D341Med (cell line): Measurements from ENCODE around the gene TNIK.
"Not testable (repeated sequence)": the region's sequence is repeated elsewhere in the genome, so short reads cannot be mapped to it uniquely, and the experiment has no call there.

Source experiments
- DNase-seq: peaks from one replicate; pipeline ENCODE4 v3.0.0; 2012; ENCODE audit warnings: low spot score

Gene TNIK

DNA sequence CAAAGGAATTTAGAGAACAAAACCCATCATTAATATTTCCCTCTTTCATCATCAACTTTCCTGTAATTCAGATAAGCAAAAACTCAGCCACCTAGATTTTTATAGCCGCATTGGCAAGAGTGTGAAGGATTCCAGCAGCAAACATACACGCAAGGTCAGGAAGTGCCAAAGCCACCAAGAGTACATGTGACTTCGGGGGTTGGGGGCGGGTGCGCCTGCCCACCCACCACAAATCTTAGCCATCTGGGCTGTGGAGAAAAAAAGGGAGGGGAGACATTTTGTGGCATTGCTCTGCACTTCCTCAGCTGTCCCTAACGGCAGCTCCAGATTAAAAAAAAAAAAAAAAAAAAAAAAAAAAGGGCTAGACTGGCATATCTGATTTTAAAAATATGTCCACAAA is 148.4 kb downstream of the TNIK start:
- no peak for DNase-seq

DNA sequence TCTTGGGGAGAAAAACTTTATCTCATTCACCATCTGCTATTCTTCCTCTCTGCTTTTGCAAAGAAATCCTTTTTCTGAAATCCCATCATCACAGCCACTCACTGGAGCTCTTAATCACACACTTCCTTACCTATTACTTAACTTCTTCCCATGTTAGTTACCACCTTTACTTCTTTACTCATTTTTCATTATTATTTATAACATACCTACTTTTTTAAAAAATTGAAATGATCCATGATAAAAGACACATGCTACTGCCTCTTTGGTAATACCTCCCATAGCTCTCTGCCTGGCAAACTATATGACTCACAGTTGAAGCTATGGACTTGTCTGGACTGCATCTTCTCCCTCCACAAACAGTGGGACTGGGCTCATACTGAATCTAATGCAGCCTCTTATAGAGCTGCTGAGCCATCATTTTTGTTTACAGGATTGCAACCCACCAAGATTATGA is 150.3 kb downstream of the TNIK start:
- DNase-seq, result no peak

DNA sequence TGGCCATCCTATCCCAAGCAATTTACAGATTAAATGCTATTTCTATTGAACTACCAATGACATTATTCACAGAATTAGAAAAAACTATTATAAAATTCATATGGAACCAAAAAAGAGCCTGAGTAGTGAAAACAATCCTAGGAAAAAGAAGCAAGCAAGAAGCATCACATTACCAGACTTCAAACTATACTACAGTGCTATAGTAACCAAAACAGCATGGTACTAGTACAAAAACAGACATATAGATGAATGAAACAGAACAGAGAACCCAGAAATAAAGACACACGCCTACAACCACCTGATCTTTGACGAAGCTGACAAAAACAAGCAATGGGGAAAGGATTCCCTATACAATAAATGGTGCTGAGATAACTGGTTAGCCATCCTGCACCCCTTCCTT is 152.2 kb downstream of the TNIK start:
- DNase-seq, result no peak

DNA sequence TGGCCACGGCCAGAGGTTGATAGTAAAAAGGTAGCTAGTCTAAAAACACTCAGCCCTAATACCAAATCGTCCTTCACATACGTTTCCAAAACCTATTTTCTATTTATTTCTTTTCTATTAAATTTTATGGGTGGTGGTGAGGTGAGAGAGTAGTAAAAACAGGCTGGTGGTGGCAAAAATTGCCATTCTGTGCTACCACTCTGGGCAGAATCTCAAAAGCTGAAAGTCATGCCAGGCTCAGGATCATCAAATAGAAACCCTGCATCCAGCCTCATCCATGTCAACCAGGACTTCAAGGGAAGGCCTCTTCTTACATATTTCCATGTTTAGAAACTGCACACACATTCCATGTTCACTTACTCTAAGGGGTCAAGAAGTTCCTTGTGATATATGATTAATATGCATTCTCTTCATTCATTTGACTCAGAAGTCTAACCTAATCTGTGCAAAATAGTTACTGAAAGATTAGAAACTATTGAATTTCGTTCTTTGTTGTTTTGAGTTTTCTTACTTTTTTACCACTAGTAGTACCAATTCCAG is 153.1 kb downstream of the TNIK start:
- no peak for DNase-seq

DNA sequence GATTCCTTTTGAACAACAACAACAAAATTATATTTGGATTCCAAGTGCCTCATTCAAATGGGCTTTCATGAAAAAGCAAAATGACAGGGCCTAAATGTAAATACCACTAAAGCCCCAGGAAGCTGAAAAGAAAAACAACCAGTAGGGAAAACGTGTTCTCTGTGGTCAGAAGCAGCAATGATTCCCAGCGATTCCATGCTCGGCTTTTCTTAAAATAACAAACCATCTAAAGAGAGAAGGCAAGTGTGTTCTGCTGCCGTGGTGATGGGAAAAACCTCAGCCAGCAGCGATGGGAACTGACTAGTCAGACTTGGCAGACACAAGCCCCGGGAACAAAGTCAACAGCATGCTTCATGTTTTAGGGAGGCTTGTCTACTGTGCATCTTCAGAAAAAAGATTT is 153.6 kb downstream of the TNIK start:
- DNase-seq, result no peak

DNA sequence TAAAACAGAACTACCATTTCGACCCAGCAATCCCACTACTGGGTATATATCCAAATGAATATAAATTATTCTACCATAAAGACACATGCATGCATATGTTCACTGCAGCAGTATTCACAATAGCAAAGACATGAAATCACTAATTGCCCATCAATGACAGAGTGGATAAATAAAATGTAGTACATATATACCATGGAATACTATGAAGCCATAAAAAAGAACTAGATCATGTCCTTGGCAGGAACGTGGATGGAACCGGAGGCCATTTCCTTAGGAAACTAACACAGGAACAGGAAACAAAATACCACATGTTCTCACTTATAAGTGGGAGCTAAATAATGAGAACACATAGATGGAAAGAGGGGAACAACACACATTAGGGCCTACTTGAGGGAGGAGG is 154.4 kb downstream of the TNIK start:
- not testable (repeated sequence) for DNase-seq

DNA sequence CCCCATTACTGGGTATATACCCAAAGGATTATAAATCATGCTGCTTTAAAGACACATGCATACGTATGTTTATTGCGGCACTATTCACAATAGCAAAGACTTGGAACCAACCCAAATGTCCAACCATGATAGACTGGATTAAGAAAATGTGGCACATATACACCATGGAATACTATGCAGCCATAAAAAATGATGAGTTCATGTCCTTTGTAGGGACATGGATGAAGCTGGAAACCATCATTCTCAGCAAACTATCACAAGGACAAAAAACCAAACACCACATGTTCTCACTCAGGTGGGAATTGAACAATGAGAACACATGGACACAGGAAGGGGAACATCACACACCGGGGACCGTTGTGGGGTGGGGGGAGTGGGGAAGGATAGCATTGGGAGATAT is 155.7 kb downstream of the TNIK start:
- DNase-seq, result not testable (repeated sequence)

DNA sequence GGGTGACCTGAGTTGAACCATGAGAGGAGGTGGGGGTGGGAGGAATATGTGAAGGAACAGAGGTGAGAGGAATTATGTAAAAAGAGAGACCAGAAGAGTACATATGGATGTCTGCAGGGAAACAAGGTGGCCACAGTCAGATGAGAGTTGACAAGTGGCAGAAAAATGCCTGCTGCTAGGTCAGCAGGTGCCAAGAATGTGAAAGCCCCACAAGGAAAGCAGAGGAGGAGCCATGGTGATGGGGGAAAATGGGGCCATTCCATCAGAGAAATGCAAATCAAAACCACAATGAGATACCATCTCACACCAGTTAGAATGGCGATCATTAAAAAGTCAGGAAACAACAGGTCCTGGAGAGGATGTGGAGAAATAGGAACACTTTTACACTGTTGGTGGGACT is 156.2 kb downstream of the TNIK start:
- DNase-seq, result not testable (repeated sequence)

DNA sequence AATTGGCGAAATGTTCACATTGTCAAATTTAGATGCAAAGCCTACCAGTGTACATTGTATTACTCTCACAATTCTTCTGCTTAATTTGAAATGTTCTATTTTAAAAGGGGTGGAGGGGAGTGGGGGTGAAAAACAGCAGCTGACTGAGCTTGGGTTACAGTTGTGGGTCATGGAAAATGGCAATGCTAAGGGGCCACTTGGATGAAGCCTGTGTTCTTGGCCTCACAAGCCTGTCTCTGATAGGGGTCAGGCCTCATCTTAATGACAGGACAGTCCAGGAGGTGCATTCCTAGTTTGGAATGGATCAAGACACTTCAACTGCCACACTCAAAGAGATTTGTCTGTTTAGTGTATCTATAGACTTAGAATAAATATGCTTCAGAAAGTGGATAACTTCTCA is 158.2 kb downstream of the TNIK start:
- no peak for DNase-seq

DNA sequence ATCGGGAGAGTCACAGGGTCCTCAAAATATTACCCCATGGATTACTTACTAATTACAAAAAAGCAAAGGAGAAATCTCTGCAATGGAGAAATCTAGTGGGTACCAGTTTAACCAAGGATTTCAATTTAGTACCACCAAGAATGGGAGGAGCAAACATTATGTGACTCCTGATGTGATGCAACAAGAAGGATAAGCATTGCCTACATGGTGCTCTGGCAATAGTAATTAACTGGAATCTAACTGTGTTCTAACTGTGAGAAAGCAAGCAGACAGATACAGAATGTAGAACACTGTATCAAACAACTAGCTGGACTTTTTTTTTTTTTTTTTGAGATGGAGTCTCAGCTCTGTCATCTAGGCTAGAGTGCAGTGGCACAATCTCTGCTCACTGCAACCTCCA is 159.2 kb downstream of the TNIK start:
- DNase-seq, result no peak

DNA sequence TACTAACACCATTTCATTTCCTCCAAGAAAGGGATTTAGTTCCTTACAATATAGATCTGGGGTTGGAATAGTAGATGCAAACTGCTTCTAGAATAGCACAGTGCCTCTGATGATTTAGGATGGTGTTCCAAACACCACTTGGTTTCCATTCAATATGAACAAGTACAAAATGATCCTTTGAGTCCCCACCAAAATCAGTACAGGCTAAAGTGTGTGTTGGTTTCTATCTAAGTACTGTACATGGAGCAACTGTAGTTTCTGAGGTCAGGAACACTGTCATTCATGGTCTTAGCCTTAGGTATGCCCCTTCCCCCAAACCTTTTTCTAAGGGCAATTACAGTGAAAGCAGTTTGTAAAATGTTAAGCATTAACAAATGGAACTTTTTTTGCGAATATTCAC is 162.3 kb downstream of the TNIK start:
- no peak for DNase-seq

DNA sequence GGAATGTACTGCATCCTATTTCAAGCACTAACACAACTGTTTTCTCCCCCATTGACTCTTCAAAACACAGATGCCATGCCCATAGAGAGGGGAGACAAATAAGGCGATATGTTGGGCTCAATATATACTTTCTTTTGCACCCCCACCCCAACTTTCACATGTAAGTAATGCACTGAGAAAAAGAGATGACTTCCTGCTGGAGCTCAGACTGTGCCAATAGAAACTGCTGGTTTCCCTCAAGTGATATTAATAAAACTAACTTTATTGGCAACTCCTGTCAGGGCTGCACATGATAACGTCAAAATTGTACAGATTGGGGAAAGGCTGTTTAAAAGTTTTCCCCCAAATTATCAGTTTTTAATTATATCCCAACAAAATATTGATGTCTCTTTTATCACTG is 163.0 kb downstream of the TNIK start:
- DNase-seq, result no peak

DNA sequence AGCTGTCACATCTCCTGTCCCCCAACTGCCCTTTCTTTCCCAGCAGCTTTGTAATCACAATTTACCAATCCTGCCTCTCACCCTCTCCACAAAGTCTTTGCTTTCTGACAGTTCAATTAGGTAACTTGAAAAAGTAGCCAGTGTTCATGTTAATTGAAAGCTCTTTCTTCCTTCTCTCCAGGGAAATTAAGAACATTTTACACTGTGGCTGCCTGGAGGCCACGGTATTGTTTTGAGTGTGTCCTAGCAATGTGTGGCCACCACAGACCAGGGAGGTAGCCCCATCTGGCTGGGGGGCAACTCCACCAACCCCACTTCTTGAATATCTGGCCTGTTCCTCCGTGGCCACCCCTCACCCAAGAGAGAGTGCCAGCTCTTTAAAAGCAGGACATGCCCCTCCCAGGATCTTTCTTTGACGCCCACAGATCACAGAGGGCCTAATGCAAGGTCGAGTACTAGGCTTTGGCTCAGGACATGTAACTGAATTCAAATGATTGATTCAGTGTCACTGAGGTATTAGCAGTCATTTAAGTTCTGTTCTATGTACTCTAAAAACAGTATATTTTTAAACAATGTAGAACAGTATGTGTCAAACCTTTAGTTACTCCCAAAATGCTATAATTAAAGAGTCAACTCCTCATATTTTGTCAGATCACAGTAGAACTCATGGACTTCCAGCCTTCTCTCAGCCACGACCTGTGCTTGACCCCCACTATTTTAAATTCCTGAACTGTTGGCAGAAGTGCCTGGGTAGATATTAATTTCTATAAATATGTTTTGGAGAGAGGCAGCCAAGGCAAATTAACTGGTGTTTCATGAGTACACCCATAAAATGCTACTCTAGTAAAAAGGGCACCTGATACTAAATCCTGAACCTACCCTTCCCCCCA is 164.5 kb downstream of the TNIK start:
- no peak for DNase-seq

DNA sequence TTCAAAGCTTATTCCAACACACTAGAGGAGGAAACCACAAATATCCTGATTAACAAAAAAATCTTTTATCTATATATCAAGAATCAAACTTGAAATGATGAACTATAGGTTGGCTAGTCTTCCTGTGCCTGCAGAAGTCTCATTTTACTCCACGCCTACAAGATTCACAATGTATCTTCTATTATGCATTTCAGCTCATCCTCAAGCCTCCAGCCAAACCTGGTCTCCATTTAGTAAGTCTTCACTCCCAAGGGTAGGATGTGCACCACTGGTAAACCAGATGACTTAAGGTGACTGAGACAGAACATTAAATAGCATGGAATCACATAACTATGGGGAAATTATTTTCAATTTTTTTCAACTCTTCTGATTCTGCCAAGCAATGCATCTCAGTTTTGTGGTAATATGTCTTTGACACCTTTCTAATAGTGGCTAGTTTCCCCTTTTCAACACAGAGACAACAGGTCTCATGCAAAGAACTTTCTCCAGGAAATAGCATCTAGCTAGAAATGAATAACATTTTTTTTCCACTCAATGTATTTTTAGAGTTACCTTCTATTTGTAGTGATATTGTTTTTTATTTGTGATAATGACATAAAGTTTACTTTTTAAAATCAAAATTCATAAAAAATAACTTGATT is 166.9 kb downstream of the TNIK start:
- no peak for DNase-seq

DNA sequence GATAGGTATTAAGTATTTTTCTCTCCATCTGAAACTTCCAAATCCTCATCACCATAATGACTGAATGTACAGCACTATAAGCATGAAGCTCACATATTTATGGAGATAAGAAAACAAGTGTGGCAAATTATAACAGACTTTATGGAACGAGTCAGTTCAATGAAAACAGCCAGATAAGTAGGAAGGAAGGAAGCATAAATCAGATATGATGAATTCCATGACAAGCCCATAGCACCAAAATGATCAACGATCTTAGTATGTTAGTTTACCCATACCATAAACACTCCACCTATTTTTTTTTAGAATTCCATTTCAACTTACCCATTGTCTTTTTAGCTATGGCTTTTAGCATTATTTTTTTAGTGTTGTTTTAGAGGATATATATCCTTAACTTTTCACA is 169.5 kb downstream of the TNIK start:
- no peak for DNase-seq

DNA sequence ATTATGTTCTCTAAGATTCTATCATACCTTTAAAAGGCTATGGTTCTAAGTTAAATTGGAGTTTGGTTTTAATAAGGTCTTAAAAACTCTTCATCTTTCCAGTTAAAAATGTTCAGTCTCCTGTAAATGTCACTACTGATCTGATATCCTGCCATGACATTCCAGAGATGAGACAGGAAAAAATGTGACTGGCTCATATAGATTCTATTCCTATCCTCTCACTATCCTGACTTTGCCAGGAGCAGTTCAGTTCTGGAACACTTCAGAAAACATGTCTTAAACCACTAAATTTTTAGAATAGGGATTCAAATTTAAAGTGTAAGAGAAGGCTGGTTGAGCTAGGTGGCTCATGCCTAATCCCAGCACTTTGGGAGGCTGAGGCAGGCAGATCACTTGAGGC is 170.9 kb downstream of the TNIK start:
- DNase-seq, result no peak

DNA sequence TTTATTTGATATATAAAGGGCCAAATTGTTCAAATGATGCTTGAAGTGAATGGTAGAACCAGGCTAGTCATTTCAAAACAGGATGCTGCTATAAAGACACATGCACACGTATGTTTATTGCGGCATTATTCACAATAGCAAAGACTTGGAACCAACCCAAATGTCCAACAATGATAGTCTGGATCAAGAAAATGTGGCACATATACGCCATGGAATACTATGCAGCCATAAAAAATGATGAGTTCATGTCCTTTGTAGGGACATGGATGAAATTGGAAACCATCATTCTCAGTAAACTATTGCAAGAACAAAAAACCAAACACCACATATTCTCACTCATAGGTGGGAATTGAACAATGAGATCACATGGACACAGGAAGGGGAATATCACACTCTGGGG is 172.4 kb downstream of the TNIK start:
- DNase-seq, result not testable (repeated sequence)

DNA sequence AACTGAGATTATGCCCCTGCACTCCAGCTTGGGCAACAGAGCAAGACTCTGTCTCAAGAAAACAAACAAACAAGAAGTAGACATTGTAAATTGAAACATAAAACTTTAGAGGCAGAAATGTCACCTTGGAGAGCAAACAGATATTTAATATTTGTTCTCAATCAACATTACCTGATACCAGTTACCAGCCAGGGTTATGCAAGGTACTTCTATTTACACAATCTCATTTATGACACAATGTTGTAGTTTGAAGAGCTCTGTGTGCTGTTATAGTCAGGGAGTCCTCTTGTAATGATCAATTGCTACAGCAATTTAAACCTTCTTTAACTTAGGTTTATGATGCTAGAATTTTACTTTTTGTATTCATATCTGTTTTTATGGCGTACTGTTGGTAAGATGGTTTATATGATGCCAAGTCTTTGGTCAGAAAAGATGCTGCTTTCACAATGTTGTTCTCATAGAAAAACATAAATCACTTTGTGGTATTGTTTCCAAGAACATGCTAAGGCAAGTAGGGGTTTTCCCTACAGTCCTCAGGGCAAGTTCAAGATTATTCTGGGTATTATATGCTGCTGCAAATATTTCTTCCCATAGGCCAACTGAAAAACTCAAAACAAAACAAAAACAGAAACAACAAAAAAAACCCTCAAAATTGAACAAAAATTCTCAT is 173.5 kb downstream of the TNIK start:
- DNase-seq, result no peak

DNA sequence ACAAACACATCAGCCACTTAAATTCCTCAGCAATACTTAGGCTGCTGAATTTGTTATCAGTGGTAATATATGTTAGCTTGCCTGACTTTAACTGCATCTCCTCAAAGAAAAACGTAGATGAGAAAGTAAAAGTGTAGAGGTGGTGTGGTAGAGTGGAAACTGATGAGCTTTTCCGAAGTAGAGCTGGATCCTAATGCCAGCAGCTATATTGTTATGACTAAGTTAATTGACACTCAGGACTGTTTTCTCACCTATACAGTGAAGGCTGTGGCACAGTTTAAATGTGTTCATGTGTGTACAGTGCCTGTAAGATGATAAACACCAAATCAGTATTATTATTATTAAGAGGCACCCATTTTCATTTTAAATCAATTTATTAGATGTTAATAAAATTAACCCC is 174.9 kb downstream of the TNIK start:
- DNase-seq, result no peak

DNA sequence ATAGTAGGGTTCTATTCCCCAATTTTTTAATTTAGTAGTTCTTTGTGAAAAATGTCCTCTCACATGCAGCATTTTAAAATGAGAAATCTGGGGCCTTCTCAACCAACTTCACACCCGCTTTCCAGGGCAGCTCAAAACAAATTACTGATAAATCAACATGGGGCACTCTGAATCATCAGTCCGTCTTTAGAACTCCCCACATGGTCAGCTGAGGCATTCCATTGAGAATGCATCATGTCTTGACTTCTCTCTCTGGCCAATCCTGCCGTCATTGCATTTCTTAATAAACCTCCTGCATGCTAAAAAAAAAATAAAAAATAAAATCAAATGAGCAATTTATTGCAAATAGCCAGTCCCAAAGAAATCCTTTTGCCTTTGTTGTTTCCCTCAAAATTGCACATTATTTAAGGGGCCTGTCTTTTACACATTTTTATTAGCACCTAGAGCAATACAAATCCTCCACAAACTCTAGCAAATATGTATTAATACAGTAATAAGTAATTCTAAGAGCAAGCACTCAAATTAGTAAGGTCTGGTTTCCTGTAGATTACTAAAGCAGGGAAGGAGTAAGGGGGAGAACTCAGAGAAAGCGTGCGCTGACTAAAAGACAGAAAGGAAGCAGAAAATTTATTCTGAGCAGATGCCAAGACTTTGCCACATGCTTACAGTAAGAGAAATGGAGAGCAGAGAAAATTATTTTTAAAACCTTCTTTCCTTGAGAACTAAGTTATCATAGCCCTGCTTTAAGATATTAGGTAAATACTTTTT is 175.7 kb downstream of the TNIK start:
- no peak for DNase-seq

DNA sequence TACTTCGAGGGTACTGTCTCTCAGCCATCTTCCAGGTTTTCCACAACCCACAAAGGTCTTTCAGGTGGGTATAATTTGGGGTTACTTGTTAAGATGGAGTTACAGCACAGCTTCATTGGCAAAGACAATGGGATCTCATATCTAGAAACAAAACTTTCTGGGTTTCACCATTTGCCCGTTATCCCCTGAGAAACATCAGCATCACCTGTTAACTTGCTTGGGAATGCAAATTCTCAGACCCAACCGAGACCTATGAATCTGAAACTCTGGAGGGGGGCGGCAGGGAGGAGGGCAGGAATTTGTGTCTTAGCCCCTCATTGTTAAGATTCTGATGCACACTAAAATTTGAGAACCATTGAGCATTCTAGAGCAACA is 176.4 kb downstream of the TNIK start:
- DNase-seq, result no peak

DNA sequence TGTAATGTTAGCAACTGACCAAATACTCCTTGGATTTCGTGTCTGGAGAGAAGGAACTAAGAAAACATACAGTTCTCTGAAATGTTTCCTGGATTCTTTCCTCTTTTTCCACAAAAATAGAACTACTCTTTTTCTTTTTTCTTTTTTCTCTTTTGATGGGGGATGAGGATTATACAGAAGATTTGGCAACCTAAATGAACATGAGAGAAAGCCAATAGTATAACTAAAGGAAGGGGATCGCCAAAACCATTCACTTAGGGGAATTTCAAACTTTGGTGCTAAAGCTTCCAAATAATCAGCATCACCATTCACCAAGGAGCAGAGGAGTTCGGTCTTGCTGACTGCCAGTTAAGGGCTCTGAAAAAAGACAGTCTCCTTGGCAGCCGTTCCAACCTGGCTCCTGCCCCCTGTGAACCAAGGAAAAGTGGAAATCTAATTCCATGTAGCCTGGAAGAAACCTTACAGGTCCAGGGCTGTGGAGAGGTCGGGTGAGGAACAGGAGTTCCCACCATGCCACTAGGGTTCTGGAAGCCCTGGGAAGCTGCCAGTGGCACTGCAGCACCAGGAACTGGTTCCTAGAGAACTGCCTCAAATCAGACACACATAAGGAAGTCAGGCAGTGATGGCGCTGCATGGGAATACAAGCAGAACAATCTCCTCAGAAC is 176.9 kb downstream of the TNIK start:
- DNase-seq, result no peak
